Activated CD4-positive, CD25-positive, alpha-beta regulatory T cell (primary cell): ENCODE results near the gene ANK2.

ENCODE experiments used
- DNase-seq, 4 experiments: peaks; one replicate each; lab custom pipeline; 2025; lab: John Stamatoyannopoulos, UW

The ANK2 gene

DNA sequence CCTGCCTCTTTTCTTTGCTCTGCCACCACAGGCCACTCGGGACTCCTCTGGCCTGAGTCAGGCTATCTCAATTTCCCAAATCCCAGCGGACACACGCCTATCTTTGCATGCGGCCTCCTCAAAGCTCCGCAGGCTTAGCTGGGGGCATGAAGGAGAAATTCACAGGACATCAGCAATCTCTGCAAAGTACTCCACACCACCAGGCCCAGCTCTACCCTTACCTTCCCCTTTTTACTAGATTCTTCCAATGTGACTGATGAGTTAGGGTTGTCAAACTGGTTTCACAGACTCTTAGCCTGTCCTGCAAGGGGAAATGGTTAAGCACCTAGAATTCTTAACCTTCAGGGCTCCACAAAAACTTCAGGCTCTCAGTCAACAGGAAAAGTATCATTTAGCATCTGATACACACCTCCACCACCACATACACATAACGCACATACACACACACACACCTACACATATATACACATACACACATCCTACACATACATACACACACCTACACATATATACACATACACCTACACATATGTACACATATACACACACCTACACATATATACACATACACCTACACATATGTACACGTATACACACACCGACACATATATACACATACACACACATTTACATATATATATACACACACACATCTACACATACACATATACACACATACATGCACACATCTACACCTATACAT lies 349.1 kb downstream of the ANK2 start:
- no peak for DNase-seq

DNA sequence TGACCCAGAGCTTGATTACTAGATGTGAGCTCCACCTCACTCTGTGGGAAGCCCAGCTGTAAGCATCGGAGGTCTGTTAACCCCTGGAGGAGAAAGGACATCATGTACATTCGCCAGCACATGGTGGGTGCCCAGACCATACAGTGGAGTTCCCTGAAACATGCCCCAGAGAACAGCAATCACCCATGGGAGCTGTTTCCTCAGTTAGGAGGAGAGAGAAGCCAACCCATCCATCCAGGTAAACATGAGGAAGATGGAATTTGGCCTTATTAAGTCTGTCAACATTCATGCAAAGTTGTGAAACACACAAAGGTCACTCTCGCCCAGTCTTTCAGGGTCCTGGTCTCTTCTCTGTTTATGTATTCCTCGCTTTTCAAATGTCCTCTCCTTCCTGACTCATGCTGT lies 354.7 kb downstream of the ANK2 start:
- no peak for DNase-seq

- no peak for DNase-seq
These were observed 355.4 kb downstream of the ANK2 start for GRCh38 chr4:113404841-113405240.

- no peak for DNase-seq
These were observed 356.6 kb downstream of the ANK2 start for GRCh38 chr4:113405874-113406722.

DNA sequence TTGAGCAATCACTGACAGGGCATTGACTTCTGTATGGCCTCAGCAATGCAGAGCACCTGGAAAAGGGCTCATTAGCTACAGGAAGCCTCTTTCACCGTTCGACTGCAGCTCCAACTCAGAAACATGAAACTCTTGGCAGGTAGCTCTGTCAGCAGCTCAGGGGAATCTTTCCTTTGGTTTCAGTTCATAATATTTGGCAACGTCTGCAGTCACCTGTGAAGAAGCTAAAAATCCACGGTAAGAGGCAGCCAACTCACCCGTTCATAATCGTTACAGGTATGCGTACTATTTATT lies 357.2 kb downstream of the ANK2 start:
- DNase-seq, result no peak

GRCh38 chr4:113407409-113407808 lies 358.0 kb downstream of the ANK2 start:
- DNase-seq, result no peak

GRCh38 chr4:113409181-113409580 lies 359.7 kb downstream of the ANK2 start:
- no peak for DNase-seq

DNA sequence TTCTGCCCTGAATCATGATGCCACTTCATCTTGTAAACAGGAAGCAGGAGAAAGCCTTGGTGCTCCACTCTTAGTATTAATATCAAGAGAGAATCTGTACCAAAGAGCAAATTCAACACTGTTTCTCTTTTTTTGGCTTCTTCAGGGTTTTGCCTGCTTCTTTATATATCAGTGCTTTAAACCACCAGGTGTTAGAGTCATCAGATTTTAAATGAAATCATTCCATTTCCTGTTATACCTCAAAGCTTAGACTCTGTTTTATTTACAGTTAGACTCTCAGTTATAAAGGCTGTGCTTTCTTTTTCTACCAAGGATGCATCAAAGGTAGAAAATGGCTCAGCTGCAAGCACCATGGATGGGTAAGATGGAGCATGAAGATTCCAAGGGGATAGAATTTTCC lies 361.2 kb downstream of the ANK2 start:
- DNase-seq, result no peak

GRCh38 chr4:113411496-113411938 lies 362.1 kb downstream of the ANK2 start:
- no peak for DNase-seq

DNA sequence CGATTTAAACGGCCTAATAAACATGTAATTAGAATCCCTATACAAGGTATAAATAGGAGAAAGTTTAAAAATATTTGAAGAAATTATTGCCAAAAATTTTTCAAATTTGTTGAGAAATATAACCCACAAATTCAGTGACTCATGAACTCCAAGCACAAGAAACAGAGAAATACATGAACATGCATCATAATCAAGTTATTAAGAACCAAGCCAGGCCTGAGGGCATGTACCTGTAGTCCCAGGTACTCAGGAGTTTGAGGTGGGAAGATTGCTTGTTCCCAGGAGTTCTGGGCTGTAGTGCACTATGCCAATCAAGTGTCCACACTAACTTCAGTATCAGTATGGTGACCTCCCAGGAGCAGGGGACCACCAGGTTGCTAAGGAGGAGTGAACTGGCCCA lies 370.2 kb downstream of the ANK2 start:
- DNase-seq, result no peak

- DNase-seq, result no peak
These were observed 371.5 kb downstream of the ANK2 start for GRCh38 chr4:113420938-113421337.

GRCh38 chr4:113423631-113424030 lies 374.2 kb downstream of the ANK2 start:
- DNase-seq, result no peak

- no peak for DNase-seq
These were observed 383.7 kb downstream of the ANK2 start for GRCh38 chr4:113433116-113433515.
